T-helper 1 cell treated with Interleukin-12 subunit alpha and Interleukin-12 subunit beta and Interleukin-4 antibody, amounts not matched to agents 30 ng/mL and 1 ng/mL, for 36 hours (primary cell): ENCODE results near the gene CMTM7. TPM values are rescaled to one million over a fixed set of nuclear protein-coding genes. Genes with fewer than 3 reads are reported as not detected.

Experiments used
- intact Hi-C: fragments of 100-400 bp; cut with micrococcal nuclease; formaldehyde crosslinking; loops from one replicate; pipeline ENCODE4 v1.15.1; 2024
- total RNA-seq: library from RNA; stranded (reverse); gene quantifications from 2 replicates; pipeline ENCODE4 v1.2.3, GENCODE V29; 2022

CMTM7 gene
- total RNA-seq, 1 donor from 2014 or later = 65.3 TPM

GRCh38 chr3:32481791-32482631, 90.4 kb downstream of the CMTM7 start:
- intact Hi-C loops = no loop called here

DNA sequence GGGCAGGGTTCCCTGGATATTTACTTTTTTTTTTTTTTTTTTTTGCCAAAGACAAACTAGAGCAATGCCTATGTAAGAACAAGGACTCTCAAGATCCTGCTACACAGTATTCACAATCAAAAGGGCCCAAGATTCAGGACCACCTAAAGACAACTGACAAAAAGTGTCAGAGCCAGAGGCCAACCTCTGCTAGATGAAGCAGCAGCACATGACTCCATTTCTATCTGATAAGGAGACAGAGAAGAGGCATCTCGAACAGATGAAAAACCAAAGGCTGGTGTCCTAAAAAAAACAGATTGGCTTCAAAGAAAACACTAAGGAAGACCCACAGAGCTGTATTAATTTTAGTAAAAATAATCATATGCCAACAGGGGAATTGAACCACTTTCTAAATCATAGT, 91.0 kb downstream of the CMTM7 start:
- intact Hi-C loops = no loop called here

DNA sequence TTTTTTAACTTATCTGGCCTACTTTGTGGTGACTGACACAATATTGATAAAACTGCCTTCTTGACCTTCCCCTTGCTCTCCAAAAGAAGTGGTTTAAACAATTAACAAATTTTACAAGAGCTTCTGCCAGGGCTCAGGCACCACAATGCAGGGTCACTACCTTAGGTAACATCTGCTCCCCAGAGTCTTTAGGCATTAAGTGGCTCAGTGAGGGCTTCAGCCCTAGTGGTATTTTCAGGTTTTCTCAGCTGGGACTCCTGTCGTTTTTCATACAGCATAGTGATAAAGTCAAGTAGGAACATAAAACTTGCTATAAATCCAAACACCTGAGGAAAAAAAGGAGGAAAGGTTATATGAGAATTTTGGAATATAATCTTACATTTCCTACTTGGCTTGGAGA, 92.1 kb downstream of the CMTM7 start:
- intact Hi-C loops = no loop called here

- intact Hi-C loops = no loop called here
These were observed 92.8 kb downstream of the CMTM7 start for GRCh38 chr3:32484436-32484835.

GRCh38 chr3:32487781-32488473, 96.3 kb downstream of the CMTM7 start:
- intact Hi-C loops = no loop called here

DNA sequence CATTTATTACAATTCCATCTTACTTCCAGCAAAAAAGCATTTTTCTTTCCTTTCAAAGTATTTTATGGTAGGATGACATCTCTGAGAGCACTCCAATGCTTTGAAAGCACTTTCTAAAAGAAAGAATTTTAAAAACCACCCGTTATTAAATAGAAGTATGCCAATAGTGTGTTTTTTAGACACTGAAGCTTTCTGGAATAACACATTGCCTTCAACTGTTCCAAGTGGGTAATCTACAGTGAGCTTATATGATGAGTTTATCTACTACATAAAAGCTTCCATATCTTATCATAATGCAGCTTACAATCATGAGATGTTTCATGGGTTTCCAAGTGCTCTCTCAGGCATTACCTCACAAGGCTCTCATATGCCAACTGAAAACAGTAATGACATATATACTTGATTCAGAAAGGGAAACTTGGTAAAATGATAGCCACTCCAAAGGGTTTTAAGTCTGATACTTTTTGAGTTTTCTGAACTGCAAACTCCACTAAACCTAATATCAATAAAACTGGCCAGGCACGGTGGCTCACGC, 96.9 kb downstream of the CMTM7 start:
- intact Hi-C loops = no loop called here

DNA sequence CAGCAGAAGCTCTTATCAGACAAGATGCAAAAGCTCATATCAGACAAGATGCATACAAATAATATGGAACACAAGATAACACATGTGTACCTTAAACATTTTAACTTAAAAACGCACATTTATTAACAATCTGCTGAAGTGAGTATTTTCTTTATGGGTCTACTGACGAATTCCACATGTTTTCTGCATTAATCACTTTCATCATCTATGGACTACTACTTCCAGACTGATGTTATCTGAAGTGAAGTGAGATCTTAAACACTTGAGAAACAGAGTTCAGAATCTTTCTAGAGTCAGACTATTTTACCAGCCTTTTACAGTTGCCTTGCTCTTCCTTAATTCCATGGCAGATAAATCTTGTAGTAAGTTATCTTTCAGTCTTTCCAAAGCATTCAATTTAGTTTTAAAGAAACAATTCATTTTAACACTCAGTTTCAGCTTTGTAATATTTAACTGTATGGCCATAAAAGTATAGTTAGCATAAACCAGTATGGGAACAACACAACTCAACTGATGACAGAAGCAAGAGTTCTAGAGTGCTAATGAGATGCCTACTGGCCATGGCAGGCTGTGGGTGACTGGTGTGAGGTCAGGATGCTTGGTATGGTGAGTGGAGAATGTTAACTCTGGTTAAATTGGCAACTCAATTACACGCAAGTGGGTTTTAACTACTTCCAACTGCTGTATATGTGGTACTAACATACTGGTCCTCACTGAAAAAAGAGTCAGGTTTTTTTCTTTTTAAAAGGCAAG, 101.2 kb downstream of the CMTM7 start:
- intact Hi-C loops = no loop called here

DNA sequence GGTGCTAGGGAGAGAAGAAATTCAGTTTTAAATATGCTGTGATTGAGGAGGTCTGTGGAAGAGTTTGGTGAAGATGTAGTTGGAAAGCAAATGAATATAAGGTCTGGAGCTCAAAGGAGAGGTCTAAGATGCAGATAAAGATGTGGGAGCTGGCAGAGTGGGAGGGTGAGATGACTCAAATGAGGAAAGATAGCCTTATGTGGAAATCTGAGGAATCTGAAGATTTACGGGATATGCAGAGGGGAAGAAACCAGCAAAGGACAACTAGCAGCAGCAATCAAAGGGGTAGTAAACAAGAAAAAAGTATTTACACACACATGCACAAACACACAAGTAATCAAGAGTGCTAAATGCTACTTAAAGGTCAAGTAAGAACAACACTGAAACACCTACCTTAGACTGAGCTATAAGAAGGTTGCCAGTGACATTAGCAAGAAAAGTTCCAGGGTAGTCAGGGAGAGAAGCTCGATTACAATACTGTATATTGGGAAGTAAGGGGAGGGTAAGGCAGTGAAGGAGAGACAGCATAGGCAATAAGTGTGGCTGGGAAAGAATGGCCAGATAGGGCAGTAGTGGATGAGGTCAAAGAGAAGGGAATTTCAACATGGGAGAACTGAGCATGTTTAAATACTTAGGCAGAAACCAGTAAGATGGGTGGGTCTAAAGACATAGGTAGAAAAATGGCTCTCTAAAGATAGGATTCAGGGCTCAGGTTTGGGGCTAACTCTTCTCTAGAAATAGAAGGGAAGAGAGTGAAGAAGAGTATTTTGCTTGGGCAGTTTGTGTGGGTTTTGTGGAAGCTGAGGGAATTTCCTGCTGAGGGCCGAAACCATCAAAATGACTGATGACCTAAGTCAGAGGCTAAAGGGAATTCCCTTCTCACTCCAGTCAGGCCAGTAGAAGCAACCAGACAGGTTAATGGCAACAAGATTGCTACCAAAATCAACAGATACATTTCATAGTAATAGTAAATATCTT, 102.1 kb downstream of the CMTM7 start:
- intact Hi-C loops = no loop called here

DNA sequence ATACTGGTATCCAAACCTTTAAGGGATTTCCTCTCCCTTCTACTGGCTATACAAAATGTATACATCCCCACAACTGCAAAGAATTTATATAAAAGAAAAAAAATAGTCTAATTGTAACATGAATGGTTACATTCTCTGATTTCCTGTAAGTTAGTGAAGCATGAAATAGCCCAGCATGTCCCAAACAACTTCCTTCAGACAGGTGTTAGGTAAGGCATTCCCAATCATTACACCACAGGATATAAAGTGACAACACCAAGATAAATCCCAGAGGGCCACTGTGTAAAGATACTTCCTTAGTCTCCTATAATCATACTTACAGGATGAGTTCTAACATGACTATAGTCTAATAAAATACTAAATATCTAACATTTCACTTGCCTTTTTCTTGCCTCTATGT, 103.4 kb downstream of the CMTM7 start:
- intact Hi-C loops = no loop called here

GRCh38 chr3:32495609-32496008, 104.0 kb downstream of the CMTM7 start:
- intact Hi-C loops = no loop called here

DNA sequence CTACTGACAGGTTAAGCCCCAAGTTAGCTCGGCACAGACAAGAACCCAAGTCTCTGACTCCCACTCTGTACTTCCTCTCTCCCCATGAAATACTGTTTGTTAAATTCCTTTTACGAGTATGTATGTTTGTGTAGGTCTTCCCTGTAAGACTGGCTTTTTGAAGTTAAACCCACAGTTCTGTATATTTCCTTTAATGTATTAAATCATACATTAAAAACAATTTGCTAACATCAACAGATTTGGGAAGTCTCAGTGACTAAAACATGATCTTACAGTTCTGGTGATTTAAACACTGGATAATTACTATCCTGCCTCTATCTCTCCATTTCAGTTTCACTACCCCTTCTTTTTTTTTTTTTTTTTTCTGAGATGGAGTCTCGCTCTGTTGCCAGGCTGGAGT, 106.6 kb downstream of the CMTM7 start:
- intact Hi-C loops = no loop called here

DNA sequence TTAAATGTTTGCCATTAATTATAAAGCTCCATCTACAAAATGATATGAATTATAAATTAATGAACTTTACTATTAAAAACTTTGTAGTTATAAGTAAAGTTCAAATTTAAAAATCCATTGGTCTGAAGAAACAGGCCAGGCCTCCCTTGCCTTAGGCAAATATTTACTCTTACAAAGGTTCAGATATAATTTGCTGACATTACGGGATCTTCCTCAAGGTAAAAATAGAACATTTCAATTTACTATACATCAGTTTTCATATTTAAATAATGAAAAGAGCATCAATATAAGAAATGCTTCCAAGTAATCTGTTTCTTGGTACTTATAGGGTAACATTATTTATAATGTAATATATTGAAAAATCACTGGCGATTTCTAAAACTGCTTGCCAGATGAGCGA, 107.3 kb downstream of the CMTM7 start:
- intact Hi-C loops = no loop called here

DNA sequence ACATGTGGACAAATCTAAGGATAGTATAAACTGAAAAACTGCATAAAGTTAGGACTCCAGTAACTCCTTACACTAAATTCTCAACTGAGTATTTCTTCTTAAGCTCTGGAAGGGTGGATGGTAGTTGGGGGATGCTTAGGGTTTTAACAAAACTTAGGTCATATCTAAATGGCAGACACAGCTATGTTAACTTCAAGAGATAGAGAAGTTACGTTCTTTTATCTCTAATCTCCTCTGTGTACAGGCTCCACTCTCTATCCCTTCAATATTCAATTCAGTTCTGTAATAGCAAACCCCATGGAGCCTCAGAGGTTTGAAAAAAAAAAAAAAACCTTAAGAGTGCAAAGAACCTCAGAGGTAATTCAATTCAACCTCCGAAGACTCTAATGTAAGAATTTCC, 107.9 kb downstream of the CMTM7 start:
- intact Hi-C loops = no loop called here

- intact Hi-C loops = no loop called here
These were observed 108.6 kb downstream of the CMTM7 start for GRCh38 chr3:32500231-32500630.

GRCh38 chr3:32500880-32501782, 109.5 kb downstream of the CMTM7 start:
- intact Hi-C loops = loop anchor here (1.0 kb wide), 1 partner anchor 126 kb away; no protein-coding TSS in a partner anchor

- intact Hi-C loops = loop anchor here (1.0 to 2.0 kb wide), 16 partner anchors 33 to 1297 kb away; partner anchors contain the start of genes CMTM7, CMTM8, CNOT10 and DYNC1LI1
These were observed 110.1 kb downstream of the CMTM7 start for GRCh38 chr3:32501783-32502117.

GRCh38 chr3:32502118-32502945, 110.7 kb downstream of the CMTM7 start, which contains the start of gene CMTM6:
TSS of gene CMTM6 (minus strand) at chr3:32502852. CDS start at chr3:32502745, 107 bp downstream.
- intact Hi-C loops = loop anchor here (1.0 to 2.0 kb wide), 15 partner anchors 34 to 1296 kb away; partner anchors contain the start of genes CMTM7, CMTM8, CNOT10 and DYNC1LI1

DNA sequence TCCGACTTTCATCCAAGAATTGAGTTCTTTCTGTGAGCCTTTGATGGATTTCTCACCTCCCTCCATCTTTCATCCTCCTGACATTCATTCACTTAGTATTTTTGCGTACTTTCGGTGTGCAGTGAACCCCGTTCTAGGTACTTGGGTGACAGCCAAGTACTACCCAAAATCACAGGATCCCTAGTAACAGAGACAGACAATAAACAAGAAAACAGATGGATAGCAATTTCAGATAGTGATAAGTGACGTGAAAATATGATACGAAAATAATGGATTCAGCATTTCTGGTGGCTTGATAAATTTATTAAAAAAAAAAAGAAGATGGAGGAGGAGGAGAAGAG, 111.3 kb downstream of the CMTM7 start:
- intact Hi-C loops = loop anchor here (1.0 to 2.0 kb wide), 15 partner anchors 34 to 1296 kb away; partner anchors contain the start of genes CMTM7, CMTM8, CNOT10 and DYNC1LI1
